ENCODE data around the gene PTPRK. TPM values are rescaled to one million over a fixed set of nuclear protein-coding genes. Genes with fewer than 3 reads are reported as not detected.
"Not testable (repeated sequence)": the region's sequence is repeated elsewhere in the genome, so short reads cannot be mapped to it uniquely, and the experiment has no call there.

The PTPRK gene
- total and polyA plus RNA-seq, 2 donors (not counting 1 experiment from before 2014, with no cell fraction given) = 19.4 to 75.5 TPM

GRCh38 chr6:128437685-128438084 is 82.7 kb downstream of the PTPRK start:
- Histone ChIP-seq H3K4me2 (ENCODE audit: extremely low read depth, insufficient read depth, low read length) (no peak overlapping the region), H4K20me1 (ENCODE audit: control insufficient read depth, extremely low read depth, insufficient read depth, low read length) (peaks cover 1% of the 10 kb centered on the region), H3K79me2 (ENCODE audit: control insufficient read depth, insufficient read depth, low read length) (no peaks in the 10 kb centered on the region), H3K9me3 (ENCODE audit: control insufficient read depth, insufficient read depth, low read depth, low read length) (no peaks in the 10 kb centered on the region), H3K4me3 (replicated peaks in 1 of 4; ENCODE audit: control extremely low read depth in 1 of 4, insufficient read depth in 1 of 4, low read depth in 3 of 4, low read length in 4 of 4) (no peak overlapping the region), H3K27me3 (ENCODE audit: control insufficient read depth, insufficient read depth, low read length) (no peaks in the 10 kb centered on the region), H3K9ac (ENCODE audit: insufficient read depth, low read length) (no peak overlapping the region), H3K27ac (ENCODE audit: insufficient read depth, low read length) (no peak overlapping the region), H3K4me1 (ENCODE audit: control insufficient read depth, extremely low read depth, insufficient read depth, low read length) (no peaks in the 10 kb centered on the region), H3K36me3 (ENCODE audit: control insufficient read depth, insufficient read depth, low read length) (no peaks in the 10 kb centered on the region), H2AFZ (ENCODE audit: low read length) (no peak overlapping the region)
- TF ChIP-seq CTCF (conservative IDR thresholded peaks at IDR 0.05 in 1 of 2, IDR thresholded peaks at IDR 0.05 in 1 of 2; ENCODE audit: low read depth in 1 of 2, low read length in 2 of 2) (no peak), EZH2 (IDR thresholded peaks at IDR 0.05; ENCODE audit: low read length, missing control alignments) (no peak)
- DNase-seq (ENCODE audit: low read depth in 2 of 2) = no peak

DNA sequence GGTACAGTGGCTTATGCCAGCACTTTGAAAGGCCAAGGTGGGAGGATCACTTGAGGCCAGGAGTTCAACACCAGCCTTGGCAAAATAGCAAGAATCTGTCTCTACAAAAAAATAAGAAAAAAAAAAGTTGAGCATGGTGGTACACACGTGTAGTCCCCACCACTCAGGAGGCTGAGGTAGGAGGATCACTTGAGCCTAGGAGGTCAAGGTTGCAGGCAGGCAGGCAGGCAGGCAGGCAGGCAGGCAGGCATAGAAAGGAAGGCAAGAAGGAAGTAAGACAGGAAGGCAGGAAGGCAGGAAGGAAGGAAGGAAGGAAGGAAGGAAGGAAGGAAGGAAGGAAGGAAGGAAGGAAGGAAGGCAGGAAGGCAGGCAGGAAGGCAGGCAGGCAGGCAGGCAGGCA is 85.6 kb downstream of the PTPRK start:
- H3K79me2 ChIP-seq (ENCODE audit: control insufficient read depth, insufficient read depth, low read length); H3K4me2 ChIP-seq (ENCODE audit: extremely low read depth, insufficient read depth, low read length); H3K27ac ChIP-seq (ENCODE audit: insufficient read depth, low read length); H3K9ac ChIP-seq (ENCODE audit: insufficient read depth, low read length); DNase-seq (ENCODE audit: low read depth in 2 of 2); H3K27me3 ChIP-seq (ENCODE audit: control insufficient read depth, insufficient read depth, low read length); H3K36me3 ChIP-seq (ENCODE audit: control insufficient read depth, insufficient read depth, low read length); H3K4me1 ChIP-seq (ENCODE audit: control insufficient read depth, extremely low read depth, insufficient read depth, low read length); H2AFZ ChIP-seq (ENCODE audit: low read length); H4K20me1 ChIP-seq (ENCODE audit: control insufficient read depth, extremely low read depth, insufficient read depth, low read length); H3K4me3 ChIP-seq (replicated peaks in 1 of 4; ENCODE audit: control extremely low read depth in 1 of 4, insufficient read depth in 1 of 4, low read depth in 3 of 4, low read length in 4 of 4); H3K9me3 ChIP-seq (ENCODE audit: control insufficient read depth, insufficient read depth, low read depth, low read length): not testable (repeated sequence)

DNA sequence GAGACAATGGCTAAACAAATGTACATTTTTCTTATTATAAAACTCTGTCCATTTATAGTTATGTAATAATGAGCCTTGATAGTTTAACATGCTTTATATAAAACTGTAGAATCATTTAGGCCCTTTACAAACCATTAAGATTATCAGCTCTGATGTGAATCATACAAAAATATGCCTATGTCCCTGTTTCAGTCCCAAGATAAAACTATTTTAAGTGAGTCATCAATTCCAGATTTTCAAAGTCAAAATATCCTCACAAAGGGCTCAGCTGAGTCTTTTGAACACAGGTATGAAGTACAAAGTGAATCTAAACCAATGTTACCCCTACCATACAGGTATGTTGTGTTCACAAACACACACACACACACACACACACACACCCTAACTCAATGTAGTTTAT is 88.0 kb downstream of the PTPRK start:
- H4K20me1 ChIP-seq (ENCODE audit: control insufficient read depth, extremely low read depth, insufficient read depth, low read length) = peaks cover 1% of the 10 kb centered on the region
- H3K4me2 ChIP-seq (ENCODE audit: extremely low read depth, insufficient read depth, low read length) = no peak overlapping the region
- peak; percentile 53 to 77 for DNase-seq (ENCODE audit: low read depth in 2 of 2)
- H3K36me3 ChIP-seq (ENCODE audit: control insufficient read depth, insufficient read depth, low read length) = no peaks in the 10 kb centered on the region
- peaks cover 2% of the 10 kb centered on the region for H3K79me2 ChIP-seq (ENCODE audit: control insufficient read depth, insufficient read depth, low read length)
- TF ChIP-seq EZH2 (IDR thresholded peaks at IDR 0.05; ENCODE audit: low read length, missing control alignments) (no peak), CTCF (conservative IDR thresholded peaks at IDR 0.05 in 1 of 2, IDR thresholded peaks at IDR 0.05 in 1 of 2; ENCODE audit: low read depth in 1 of 2, low read length in 2 of 2) (no peak)
- H2AFZ ChIP-seq (ENCODE audit: low read length) = no peak overlapping the region
- H3K9ac ChIP-seq (ENCODE audit: insufficient read depth, low read length) = no peak overlapping the region
- no peak overlapping the region for H3K27ac ChIP-seq (ENCODE audit: insufficient read depth, low read length)
- H3K4me1 ChIP-seq (ENCODE audit: control insufficient read depth, extremely low read depth, insufficient read depth, low read length) = no peaks in the 10 kb centered on the region
- H3K4me3 ChIP-seq (replicated peaks in 1 of 4; ENCODE audit: control extremely low read depth in 1 of 4, insufficient read depth in 1 of 4, low read depth in 3 of 4, low read length in 4 of 4) = no peak overlapping the region
- H3K9me3 ChIP-seq (ENCODE audit: control insufficient read depth, insufficient read depth, low read depth, low read length) = no peaks in the 10 kb centered on the region
- no peaks in the 10 kb centered on the region for H3K27me3 ChIP-seq (ENCODE audit: control insufficient read depth, insufficient read depth, low read length)

All from fibroblast of lung (primary cell).